GM12872 (cell line): ENCODE data around the gene CDK9.
A peak's percentile ranks its signal among the peaks of the same experiment; 100 is the strongest.

ENCODE experiments used
- CTCF ChIP-seq: IDR thresholded peaks from 3 replicates; pipeline ENCODE4 v1.5.1; 2011; ENCODE audit warnings: low read depth, mild to moderate bottlenecking, low read length, moderate library complexity; ENCODE audit not compliant: insufficient read depth

CDK9 gene

GRCh38 chr9:127794001-127794791 lies 8.4 kb downstream of the CDK9 start:
- no peak for TF ChIP-seq CTCF

- TF ChIP-seq CTCF = no peak
Measured at GRCh38 chr9:127796225-127796813, 10.5 kb downstream of the CDK9 start.

GRCh38 chr9:127796852-127797370 lies 11.1 kb downstream of the CDK9 start:
- no peak for TF ChIP-seq CTCF

- 0 out of 3 replicates have a peak, but pooled peaks have one; percentile 18 for TF ChIP-seq CTCF
Measured at GRCh38 chr9:127801955-127802575, 16.2 kb downstream of the CDK9 start.

GRCh38 chr9:127802576-127803443 lies 17.0 kb downstream of the CDK9 start, which contains the start of gene FPGS:
FPGS (plus strand) TSS chr9:127802882; CDS start chr9:127802925, 43 bp downstream.
- no peak for TF ChIP-seq CTCF

GRCh38 chr9:127803507-127804352 lies 17.9 kb downstream of the CDK9 start:
- TF ChIP-seq CTCF = no peak
